GM23248 (cell line): ENCODE measurements around the gene ANO5.

Source experiments
- EZH2 ChIP-seq: fragments of 200-600 bp; sonication (generic); IDR thresholded peaks from 2 replicates; pipeline ENCODE4 v1.6.1; 2018; ENCODE audit warnings: antibody characterized with exemption, mild to moderate bottlenecking; ENCODE audit not compliant: insufficient read depth, poor library complexity, severe bottlenecking
- EZH2phosphoT487 ChIP-seq: fragments of 200-600 bp; sonication (generic); IDR thresholded peaks from 2 replicates; pipeline ENCODE4 v1.6.1; 2018; ENCODE audit warnings: antibody characterized with exemption, moderate library complexity, mild to moderate bottlenecking, low read depth; ENCODE audit not compliant: insufficient read depth

DNA sequence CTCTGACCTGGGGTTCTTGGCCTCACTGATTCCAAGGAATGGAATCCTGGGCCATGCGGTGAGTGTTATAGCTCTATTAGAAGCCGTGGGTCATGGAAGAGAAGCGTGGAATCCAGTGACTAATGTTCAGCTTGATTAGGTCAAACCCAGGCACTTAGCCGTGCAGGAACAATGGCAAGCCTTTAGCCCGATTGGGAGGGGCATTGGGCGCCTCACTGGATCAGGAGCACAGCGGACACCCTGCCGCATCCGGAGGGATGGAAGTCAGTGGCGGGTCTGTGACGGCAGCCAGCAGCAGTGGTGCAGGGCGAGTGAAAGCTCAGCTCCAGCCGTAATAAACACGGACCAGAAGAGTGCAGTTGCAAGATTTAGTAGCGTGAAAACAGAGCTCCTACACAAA is 124.8 kb downstream of the ANO5 start:
- TF ChIP-seq EZH2, result no peak
- TF ChIP-seq EZH2phosphoT487, result no peak
